HCT116 (cell line): ENCODE data around the gene ANO4. TPM values are rescaled to one million over a fixed set of nuclear protein-coding genes. Genes with fewer than 3 reads are reported as not detected.

ENCODE experiments used
- ATAC-seq: fragments of 200-7000 bp; cut with Tn5 transposase; 2 replicates; pipeline ENCODE4 v1.9.1; 2020; ENCODE audit warnings: mild to moderate bottlenecking, moderate library complexity
- BruUV-seq: library from RNA; stranded (reverse); fragments of 400-500 nt; replicated peaks from 2 replicates; lab custom pipeline; 2021; lab: Mats Ljungman, UMichigan
- CTCF ChIA-PET: fragments of 300-600 bp; sonication (Branson Sonifier 250); formaldehyde crosslinking; loops from one replicate; lab custom pipeline; 2021; ENCODE audit warnings: antibody characterized with exemption; lab: Charles Lee
- POLR2A ChIA-PET: fragments of 300-600, 350-600 bp; sonication (Branson Sonifier 250); formaldehyde crosslinking; loops from one replicate; lab custom pipeline; 2021; ENCODE audit warnings: antibody characterized with exemption; lab: Charles Lee
- RAD21 ChIA-PET, 2 experiments: fragments of 300-600 bp; sonication (Branson Sonifier 250); formaldehyde crosslinking; loops; one replicate each; lab custom pipeline; 2023; ENCODE audit warnings: low total read pairs in 2 of 2; ENCODE audit not compliant: uncharacterized antibody in 2 of 2, unreplicated experiment in 2 of 2, low non-redundant PET in 1 of 2; lab: Charles Lee
- DNase-seq: peaks from one replicate; pipeline ENCODE4 v3.0.0-alpha.2; 2010; ENCODE audit warnings: low read depth, low spot score
- H2AFZ ChIP-seq: fragments of 200-600 bp; shearing (Covaris generic), sonication (generic); 2 replicates; pipeline ENCODE4 v1.6.1; 2017; ENCODE audit warnings: low read depth, mixed run types, mixed read lengths, antibody characterized with exemption, low read length; ENCODE audit not compliant: poor library complexity, severe bottlenecking
- H3K27ac ChIP-seq: 2 replicates; pipeline ENCODE4 v1.5.1; 2012; ENCODE audit warnings: low read depth, low read length
- H3K27me3 ChIP-seq: fragments of 200-600 bp; sonication (generic); 2 replicates; pipeline ENCODE4 v1.6.1; 2016; ENCODE audit warnings: mixed run types, low read length, mixed read lengths; ENCODE audit not compliant: insufficient read depth
- H3K36me3 ChIP-seq, 2 experiments: fragments of 200-500 bp in 1 of 2; fragments of 200-600 bp in 1 of 2; sonication (Bioruptor generic) in 1 of 2; sonication (generic) in 1 of 2; 2 replicates each; pipeline versions ENCODE4 v1.5.1 to v1.6.1; 2014 to 2016; ENCODE audit warnings: low read length in 2 of 2, inconsistent platforms in 1 of 2, mixed read lengths in 1 of 2, mixed run types in 1 of 2; ENCODE audit not compliant: insufficient read depth in 2 of 2, control insufficient read depth in 1 of 2
- H3K4me1 ChIP-seq, 2 experiments: fragments of 200-600 bp in 1 of 2; sonication (generic) in 1 of 2; 2 replicates each; pipeline versions ENCODE4 v1.5.1 to v1.6.1; 2012 to 2017; ENCODE audit warnings: low read length in 2 of 2, inconsistent platforms in 1 of 2, mild to moderate bottlenecking in 1 of 2, mixed read lengths in 1 of 2, mixed run types in 1 of 2, moderate library complexity in 1 of 2; ENCODE audit not compliant: insufficient read depth in 2 of 2, control insufficient read depth in 1 of 2
- H3K4me2 ChIP-seq: fragments of 200-600 bp; sonication (generic); 2 replicates; pipeline ENCODE4 v1.6.1; 2017; ENCODE audit warnings: mixed run types, low read length, mixed read lengths
- H3K4me3 ChIP-seq, 2 experiments: fragments of 200-600 bp in 1 of 2; sonication (generic) in 1 of 2; replicated peaks in 1 of 2; 2 replicates each; pipeline ENCODE4 v1.5.1; 2011 to 2016; ENCODE audit warnings: low read length in 2 of 2, control low read depth in 1 of 2, low read depth in 1 of 2, mild to moderate bottlenecking in 1 of 2, mixed read lengths in 1 of 2, mixed run types in 1 of 2
- H3K79me2 ChIP-seq: fragments of 200-600 bp; sonication (generic); 2 replicates; pipeline ENCODE4 v1.6.1; 2017; ENCODE audit warnings: mild to moderate bottlenecking, mixed run types, low read length, moderate library complexity, mixed read lengths; ENCODE audit not compliant: insufficient read depth
- H3K9ac ChIP-seq: fragments of 200-600 bp; sonication (generic); 2 replicates; pipeline ENCODE4 v1.6.1; 2016; ENCODE audit warnings: low read length, mixed read lengths
- H3K9me2 ChIP-seq: fragments of 200-600 bp; sonication (generic), shearing (Covaris generic); 2 replicates; pipeline ENCODE4 v1.6.1; 2017; ENCODE audit warnings: mixed run types, mild to moderate bottlenecking, moderate library complexity; ENCODE audit not compliant: insufficient read depth
- H3K9me3 ChIP-seq, 2 experiments: fragments of 200-500 bp in 1 of 2; fragments of 200-600 bp in 1 of 2; sonication (Bioruptor generic) in 1 of 2; sonication (generic) in 1 of 2; 2 replicates each; pipeline ENCODE4 v1.6.1; 2014 to 2017; ENCODE audit warnings: low read length in 2 of 2, mixed read lengths in 2 of 2, inconsistent platforms in 1 of 2, low read depth in 1 of 2, mild to moderate bottlenecking in 1 of 2, mixed run types in 1 of 2, moderate library complexity in 1 of 2; ENCODE audit not compliant: control insufficient read depth in 1 of 2, insufficient read depth in 1 of 2
- H4K20me1 ChIP-seq: fragments of 200-600 bp; sonication (generic), shearing (Covaris generic); 2 replicates; pipeline ENCODE4 v1.6.1; 2017; ENCODE audit warnings: mixed run types, mild to moderate bottlenecking, moderate library complexity; ENCODE audit not compliant: insufficient read depth
- CBX3 ChIP-seq: IDR thresholded peaks from 2 replicates; pipeline ENCODE4 v1.6.1; 2012; ENCODE audit warnings: low read depth
- CEBPB ChIP-seq: IDR thresholded peaks from 2 replicates; pipeline ENCODE4 v1.6.1; 2012; ENCODE audit warnings: low read depth
- EGR1 ChIP-seq: IDR thresholded peaks from 2 replicates; pipeline ENCODE4 v1.6.1; 2012; ENCODE audit warnings: low read depth
- EZH2phosphoT487 ChIP-seq: fragments of 200-600 bp; IDR thresholded peaks from 2 replicates; pipeline ENCODE4 v1.6.1; 2018; ENCODE audit warnings: antibody characterized with exemption, borderline replicate concordance
- FOSL1 ChIP-seq: IDR thresholded peaks from 2 replicates; pipeline ENCODE4 v1.6.1; 2012; ENCODE audit warnings: low read depth
- JUND ChIP-seq: IDR thresholded peaks from 2 replicates; pipeline ENCODE4 v1.6.1; 2012
- MAX ChIP-seq: IDR thresholded peaks from 2 replicates; pipeline ENCODE4 v1.6.1; 2012
- POLR2AphosphoS5 ChIP-seq: IDR thresholded peaks from 2 replicates; pipeline ENCODE4 v1.6.1; 2011; ENCODE audit warnings: mild to moderate bottlenecking, low read depth, low read length, moderate library complexity
- SIN3A ChIP-seq: IDR thresholded peaks from 2 replicates; pipeline ENCODE4 v1.6.1; 2012; ENCODE audit warnings: low read depth
- SP1 ChIP-seq: IDR thresholded peaks from 2 replicates; pipeline ENCODE4 v1.6.1; 2012; ENCODE audit warnings: low read depth
- TCF7L2 ChIP-seq: IDR thresholded peaks from 2 replicates; pipeline ENCODE4 v1.7.0; 2011; ENCODE audit warnings: borderline replicate concordance, inconsistent platforms; ENCODE audit not compliant: insufficient read depth, insufficient read length; ENCODE audit errors: extremely low read depth
- ZFX ChIP-seq: fragments of 450-650 bp; IDR thresholded peaks from 2 replicates; pipeline ENCODE4 v1.6.1; 2017
- ZNF274 ChIP-seq: fragments of 200-500 bp; sonication (Bioruptor generic); IDR thresholded peaks from 2 replicates; pipeline ENCODE4 v1.6.1; 2014; ENCODE audit warnings: mild to moderate bottlenecking, low read depth, low read length, inconsistent platforms
- intact Hi-C: fragments of 100-400 bp; cut with micrococcal nuclease; formaldehyde crosslinking; loops from 2 replicates; pipeline ENCODE4 v1.10.0; 2022
- total RNA-seq: library from RNA; stranded (reverse); gene quantifications from one replicate; pipeline ENCODE4 v1.2.1, GENCODE V29; 2021; ENCODE audit not compliant: unreplicated experiment

The ANO4 gene
- total RNA-seq, 1 experiment from 2014 or later = 1.7 TPM

- ChIA-PET CTCF (no interaction called here), RAD21 (no interaction called here)
- Histone ChIP-seq H3K9me2 (no peaks in the 10 kb centered on the region), H3K4me1 (peaks cover 9 to 20% of the 10 kb centered on the region in 2 experiments; a peak in 3 of 4 replicates), H3K36me3 (no peaks in the 10 kb centered on the region), H3K4me2 (no peak overlapping the region), H3K79me2 (no peaks in the 10 kb centered on the region)
- intact Hi-C loops = loop anchor here (10.0 kb wide), 1 partner anchor 368 kb away; no protein-coding TSS in a partner anchor
- ATAC-seq = no peak
- TF ChIP-seq POLR2AphosphoS5 = no peak
- no peak for TF ChIP-seq CEBPB
- no peak for TF ChIP-seq SIN3A
- no peak for TF ChIP-seq ZFX
- no peak for TF ChIP-seq CBX3
- TF ChIP-seq TCF7L2 = no peak
- no peak for TF ChIP-seq EGR1
- TF ChIP-seq, all 23 proteins: peak for 0
- Histone ChIP-seq H3K27ac (no peak overlapping the region), H4K20me1 (no peaks in the 10 kb centered on the region), H3K9ac (no peak overlapping the region), H3K4me3 (no peak overlapping the region), H3K27me3 (no peaks in the 10 kb centered on the region), H3K9me3 (no peaks in the 10 kb centered on the region), H2AFZ (no peak overlapping the region)
- DNase-seq = no peak
- POLR2A ChIA-PET = no interaction called here
- BruUV-seq = no TSS peak
Measured at GRCh38 chr12:100956311-100956852, 161.8 kb downstream of the ANO4 start.

GRCh38 chr12:100959481-100959880 lies 164.9 kb downstream of the ANO4 start:
- H3K27me3 ChIP-seq = no peaks in the 10 kb centered on the region
- DNase-seq (peak; percentile 28), ATAC-seq (no peak)
- H2AFZ ChIP-seq = no peak overlapping the region
- ChIA-PET RAD21 (no interaction called here), CTCF (no interaction called here), POLR2A (no interaction called here)
- no TSS peak for BruUV-seq
- H3K4me3 ChIP-seq = no peak overlapping the region
- no peaks in the 10 kb centered on the region for H3K36me3 ChIP-seq
- H3K79me2 ChIP-seq = no peaks in the 10 kb centered on the region
- no peak for TF ChIP-seq EZH2phosphoT487
- no peak for TF ChIP-seq ZNF274
- peak; percentile 39; the same call in 1 of the 2 replicates for TF ChIP-seq SP1
- 0 out of 2 replicates have a peak, but pooled peaks have one; percentile 40 for TF ChIP-seq MAX
- 0 out of 2 replicates have a peak, but pooled peaks have one; percentile 23 for TF ChIP-seq CBX3
- TF ChIP-seq FOSL1 = peak; percentile 54; the same call in 1 of the 2 replicates
- 0 out of 2 replicates have a peak, but pooled peaks have one; percentile 31 for TF ChIP-seq CEBPB
- TF ChIP-seq JUND = peak; percentile 60
- H3K4me2 ChIP-seq = peak overlapping the region; percentile 27
- H3K9me2 ChIP-seq = no peaks in the 10 kb centered on the region
- intact Hi-C loops = loop anchor here (10.0 kb wide), 1 partner anchor 365 kb away; no protein-coding TSS in a partner anchor
- no peaks in the 10 kb centered on the region for H3K9me3 ChIP-seq
- no peak overlapping the region for H3K9ac ChIP-seq
- peaks cover 9 to 20% of the 10 kb centered on the region in 2 experiments; a peak in 3 of 4 replicates for H3K4me1 ChIP-seq
- no peak overlapping the region for H3K27ac ChIP-seq
- H4K20me1 ChIP-seq = no peaks in the 10 kb centered on the region
